ENCODE results near the gene KIAA0232. TPM values are rescaled to one million over a fixed set of nuclear protein-coding genes. Genes with fewer than 3 reads are reported as not detected.

The KIAA0232 gene
- total and polyA plus RNA-seq, 5 donors from 2014 or later: 5.6 to 25.3 (median 13.5) TPM

DNA sequence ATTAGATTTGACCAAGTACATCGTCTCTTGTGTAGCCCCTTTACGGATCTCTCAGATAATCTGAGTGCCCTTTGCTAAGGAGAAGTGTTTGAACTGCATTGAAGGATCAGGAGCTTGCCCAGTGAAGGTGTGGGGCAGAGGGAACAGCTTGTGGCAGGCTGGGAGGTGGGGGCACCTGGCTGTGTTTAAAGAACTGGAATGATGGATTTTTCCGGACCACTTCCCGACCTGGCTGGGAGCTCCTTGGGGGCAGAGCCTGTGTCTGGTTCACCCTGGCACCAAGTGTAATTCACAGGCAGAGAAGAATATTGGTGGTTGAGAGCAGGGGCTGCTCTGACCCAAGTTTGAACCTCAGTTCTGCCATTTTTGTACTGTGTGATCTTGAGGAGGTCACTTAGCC lies 145.6 kb downstream of the KIAA0232 start:
- Mint-ChIP-seq H3K36me3 (peaks cover 58% of the 10 kb centered on the region), H3K4me1 (peaks cover 26 to 81% (median 65%) of the 10 kb centered on the region in 4 donors)

DNA sequence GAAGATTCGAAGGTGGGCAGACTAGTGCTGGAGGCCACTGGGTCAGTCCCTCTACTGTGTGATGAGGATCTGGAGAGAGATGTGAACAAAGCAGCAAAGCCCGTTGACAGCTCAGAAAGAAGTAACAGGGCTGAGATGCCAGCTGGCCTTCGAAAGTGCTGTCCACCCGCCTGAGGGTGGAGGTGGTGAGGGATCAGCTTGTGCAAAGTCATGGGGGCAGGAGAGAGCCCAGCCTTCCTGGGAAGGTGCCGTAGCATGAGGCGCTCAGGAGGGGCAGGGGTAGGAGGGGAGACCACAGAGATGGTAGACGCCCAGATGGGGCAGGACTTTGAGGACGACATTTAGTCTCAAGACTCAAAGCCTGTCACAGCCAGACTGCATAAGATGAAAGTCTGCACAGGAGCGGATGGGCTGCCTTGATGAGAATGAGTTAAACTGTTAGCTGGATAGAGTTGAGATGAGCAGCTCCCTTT lies 146.8 kb downstream of the KIAA0232 start:
- Histone ChIP-seq H3K27me3 (ENCODE audit: control insufficient read depth, insufficient read depth, low read length) (no peaks in the 10 kb centered on the region), H3K4me1 (ENCODE audit: control insufficient read depth, insufficient read depth, low read length, poor library complexity, severe bottlenecking) (peaks cover 51% of the 10 kb centered on the region), H3K27ac (ENCODE audit: insufficient read depth, low read length, poor library complexity, severe bottlenecking) (no peak overlapping the region), H3K4me3 (ENCODE audit: low read depth, low read length) (no peak overlapping the region), H3K9me3 (ENCODE audit: control insufficient read depth in 2 of 2, low read length in 2 of 2) (no peaks in the 10 kb centered on the region), H3K36me3 (ENCODE audit: control insufficient read depth, insufficient read depth, low read length) (peaks cover 11% of the 10 kb centered on the region)
- Mint-ChIP-seq H3K27ac (peak overlapping the region; percentile 88 to 96 (median 94)), H3K9me3 (no peaks in the 10 kb centered on the region), H3K4me1 (peaks cover 26 to 84% (median 69%) of the 10 kb centered on the region in 4 donors), H3K36me3 (peaks cover 57% of the 10 kb centered on the region), H3K4me3 (peak overlapping the region in 3 of 4 donors; percentile 0 to 32 (median 17)), H3K27me3 (no peaks in the 10 kb centered on the region)
- DNase-seq (no peak), ATAC-seq (ENCODE audit: low read depth in 2 of 2) (no peak)

More for the DNA sequence above, 145.6 kb downstream of the KIAA0232 start:
- ATAC-seq (ENCODE audit: low read depth in 2 of 2) (no peak), DNase-seq (no peak)
- peaks cover 52% of the 10 kb centered on the region for H3K4me1 ChIP-seq (ENCODE audit: control insufficient read depth, insufficient read depth, low read length, poor library complexity, severe bottlenecking)
- H3K27me3 Mint-ChIP-seq: no peaks in the 10 kb centered on the region
- peaks cover 21% of the 10 kb centered on the region for H3K36me3 ChIP-seq (ENCODE audit: control insufficient read depth, insufficient read depth, low read length)
- peak overlapping the region; percentile 88 to 96 (median 94) for H3K27ac Mint-ChIP-seq
- no peaks in the 10 kb centered on the region for H3K9me3 Mint-ChIP-seq
- peak overlapping the region in 2 of 4 donors; percentile 26 to 85 for H3K4me3 Mint-ChIP-seq
- peak overlapping the region; percentile 77 for H3K4me3 ChIP-seq (ENCODE audit: low read depth, low read length)
- no peak overlapping the region for H3K27ac ChIP-seq (ENCODE audit: insufficient read depth, low read length, poor library complexity, severe bottlenecking)
- no peaks in the 10 kb centered on the region for H3K9me3 ChIP-seq (ENCODE audit: control insufficient read depth in 2 of 2, low read length in 2 of 2)
- H3K27me3 ChIP-seq (ENCODE audit: control insufficient read depth, insufficient read depth, low read length): no peaks in the 10 kb centered on the region

DNA sequence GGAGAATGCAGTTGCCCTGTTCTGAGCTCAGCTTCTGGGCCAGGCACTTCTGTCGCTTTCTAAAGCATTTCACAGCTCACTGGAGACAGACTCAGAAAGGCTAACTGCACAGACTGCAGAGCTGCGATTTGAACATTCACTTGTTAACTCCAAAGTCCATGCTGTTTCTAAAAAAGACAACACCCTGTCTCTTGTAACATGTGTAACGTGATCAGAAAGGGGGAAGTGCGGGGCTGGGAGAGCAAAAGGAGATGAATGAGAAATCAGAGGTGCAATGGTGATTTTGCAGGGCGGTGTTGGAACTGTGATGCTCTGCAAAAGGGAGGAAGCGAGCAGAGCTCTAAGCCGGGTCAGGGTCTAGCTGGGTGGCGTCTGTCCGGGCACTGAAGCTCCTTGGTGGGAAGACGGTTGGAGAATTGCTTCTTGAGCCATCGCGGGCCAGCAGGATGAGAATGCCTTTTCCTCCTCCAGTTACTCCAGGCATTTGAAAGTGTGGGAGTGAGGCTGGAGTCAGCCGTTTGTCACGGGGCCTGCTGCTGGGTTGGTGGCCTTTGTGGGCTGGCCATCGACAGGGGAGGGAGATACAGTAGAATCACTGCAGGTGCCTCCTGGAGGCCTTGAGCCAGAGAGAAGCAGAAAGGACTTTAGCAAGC lies 147.4 kb downstream of the KIAA0232 start:
- H3K36me3 Mint-ChIP-seq: peaks cover 52% of the 10 kb centered on the region

DNA sequence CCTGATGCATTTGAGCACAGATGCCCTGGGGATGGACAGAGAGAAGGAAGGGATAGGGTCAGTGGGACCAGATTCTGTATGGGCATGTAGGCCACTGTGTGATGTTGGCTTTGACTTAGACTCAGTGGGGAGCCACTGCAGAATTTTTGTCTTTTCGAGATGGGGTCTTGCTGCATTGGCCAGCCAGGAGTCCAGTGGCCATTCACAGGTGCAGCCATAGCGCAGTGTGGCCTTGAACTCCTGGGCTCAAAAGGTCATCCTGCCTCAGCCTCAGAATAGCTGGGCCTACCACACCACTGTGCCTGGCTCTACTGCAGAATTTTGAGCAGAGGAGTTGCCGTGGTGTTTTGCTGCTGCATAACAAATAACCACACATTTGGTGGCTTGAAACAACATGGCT lies 149.9 kb downstream of the KIAA0232 start:
- H3K36me3 Mint-ChIP-seq: peaks cover 51% of the 10 kb centered on the region
- H3K36me3 ChIP-seq (ENCODE audit: control insufficient read depth, insufficient read depth, low read length): peaks cover 20% of the 10 kb centered on the region
- peaks cover 23 to 77% (median 55%) of the 10 kb centered on the region in 4 donors for H3K4me1 Mint-ChIP-seq
- no peak overlapping the region for H3K27ac Mint-ChIP-seq
- H3K9me3 ChIP-seq (ENCODE audit: control insufficient read depth in 2 of 2, low read length in 2 of 2): no peaks in the 10 kb centered on the region
- H3K4me3 Mint-ChIP-seq: no peak overlapping the region
- no peaks in the 10 kb centered on the region for H3K27me3 ChIP-seq (ENCODE audit: control insufficient read depth, insufficient read depth, low read length)
- H3K4me3 ChIP-seq (ENCODE audit: low read depth, low read length): no peak overlapping the region
- no peak overlapping the region for H3K27ac ChIP-seq (ENCODE audit: insufficient read depth, low read length, poor library complexity, severe bottlenecking)
- DNase-seq: no peak
- no peak for ATAC-seq (ENCODE audit: low read depth in 2 of 2)
- H3K9me3 Mint-ChIP-seq: no peaks in the 10 kb centered on the region
- H3K27me3 Mint-ChIP-seq: no peaks in the 10 kb centered on the region
- H3K4me1 ChIP-seq (ENCODE audit: control insufficient read depth, insufficient read depth, low read length, poor library complexity, severe bottlenecking): peaks cover 24% of the 10 kb centered on the region

More for the DNA sequence above, 147.4 kb downstream of the KIAA0232 start:
- DNase-seq (no peak), ATAC-seq (ENCODE audit: low read depth in 2 of 2) (no peak)
- H3K4me3 Mint-ChIP-seq: peak overlapping the region in 2 of 4 donors; percentile 54 to 64
- no peaks in the 10 kb centered on the region for H3K9me3 Mint-ChIP-seq
- peak overlapping the region; percentile 76 to 89 (median 88) for H3K27ac Mint-ChIP-seq
- H3K36me3 ChIP-seq (ENCODE audit: control insufficient read depth, insufficient read depth, low read length): peaks cover 8% of the 10 kb centered on the region
- no peaks in the 10 kb centered on the region for H3K27me3 Mint-ChIP-seq
- H3K27me3 ChIP-seq (ENCODE audit: control insufficient read depth, insufficient read depth, low read length): no peaks in the 10 kb centered on the region
- H3K4me1 ChIP-seq (ENCODE audit: control insufficient read depth, insufficient read depth, low read length, poor library complexity, severe bottlenecking): peaks cover 48% of the 10 kb centered on the region
- no peaks in the 10 kb centered on the region for H3K9me3 ChIP-seq (ENCODE audit: control insufficient read depth in 2 of 2, low read length in 2 of 2)
- H3K27ac ChIP-seq (ENCODE audit: insufficient read depth, low read length, poor library complexity, severe bottlenecking): no peak overlapping the region
- no peak overlapping the region for H3K4me3 ChIP-seq (ENCODE audit: low read depth, low read length)
- peaks cover 26 to 83% (median 67%) of the 10 kb centered on the region in 4 donors for H3K4me1 Mint-ChIP-seq

DNA sequence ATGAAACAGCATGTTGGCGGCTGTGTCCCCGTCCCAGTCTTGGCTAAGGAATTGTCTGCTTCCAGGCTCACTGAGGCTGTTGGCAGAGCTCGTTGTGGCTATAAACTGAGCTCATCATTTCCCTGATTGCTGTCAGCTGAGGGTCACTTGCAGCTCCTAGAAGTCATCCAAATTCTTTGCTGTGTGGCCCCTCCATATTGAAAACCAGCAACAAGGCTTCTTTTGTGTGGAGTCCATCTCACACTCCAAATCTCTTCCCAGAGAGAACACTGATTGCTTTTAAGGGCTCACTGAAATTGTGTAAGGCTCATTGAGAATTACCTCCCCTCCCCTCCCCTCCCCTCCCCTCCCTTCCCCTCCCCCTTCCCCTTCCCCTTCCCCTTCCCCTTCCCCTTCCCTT lies 150.4 kb downstream of the KIAA0232 start:
- no peak overlapping the region for H3K27ac ChIP-seq (ENCODE audit: insufficient read depth, low read length, poor library complexity, severe bottlenecking)
- H3K27ac Mint-ChIP-seq: no peak overlapping the region
- H3K9me3 Mint-ChIP-seq: no peaks in the 10 kb centered on the region
- H3K36me3 Mint-ChIP-seq: peaks cover 48% of the 10 kb centered on the region
- no peak overlapping the region for H3K4me3 Mint-ChIP-seq
- ATAC-seq (ENCODE audit: low read depth in 2 of 2) (no peak), DNase-seq (no peak)
- no peaks in the 10 kb centered on the region for H3K27me3 ChIP-seq (ENCODE audit: control insufficient read depth, insufficient read depth, low read length)
- no peak overlapping the region for H3K4me3 ChIP-seq (ENCODE audit: low read depth, low read length)
- H3K4me1 ChIP-seq (ENCODE audit: control insufficient read depth, insufficient read depth, low read length, poor library complexity, severe bottlenecking): peaks cover 19% of the 10 kb centered on the region
- no peaks in the 10 kb centered on the region for H3K27me3 Mint-ChIP-seq
- H3K36me3 ChIP-seq (ENCODE audit: control insufficient read depth, insufficient read depth, low read length): peaks cover 20% of the 10 kb centered on the region
- H3K4me1 Mint-ChIP-seq: peaks cover 18 to 77% (median 54%) of the 10 kb centered on the region in 4 donors
- H3K9me3 ChIP-seq (ENCODE audit: control insufficient read depth in 2 of 2, low read length in 2 of 2): no peaks in the 10 kb centered on the region

Other genes with a start within 250 kb of the KIAA0232 start
- 43.8 TPM for gene MAN2B2, start 207.5 kb upstream of the KIAA0232 start, total RNA-seq
- gene MAN2B2, start 207.5 kb upstream of the KIAA0232 start, polyA plus RNA-seq: 10 to 100 TPM; 15.6 to 26.1 (median 20.1) TPM
- gene MRFAP1, start 142.0 kb upstream of the KIAA0232 start, total RNA-seq: 202 TPM
- 100 to 1,000 TPM; 148 to 188 (median 180) TPM for gene MRFAP1, start 142.0 kb upstream of the KIAA0232 start, polyA plus RNA-seq
- gene S100P, start 88.8 kb upstream of the KIAA0232 start, total RNA-seq: not detected
- gene S100P, start 88.8 kb upstream of the KIAA0232 start, polyA plus RNA-seq: 1 to 10 TPM in 3 of 4 donors, not detected in 1; 1.2 to 4.1 (median 1.5) TPM
- gene MRFAP1L1, start 72.9 kb upstream of the KIAA0232 start, total RNA-seq: 32.6 TPM
- 100 to 1,000 TPM; 139 to 156 (median 150) TPM for gene MRFAP1L1, start 72.9 kb upstream of the KIAA0232 start, polyA plus RNA-seq
- 27.5 TPM for gene BLOC1S4, start 66.6 kb upstream of the KIAA0232 start, total RNA-seq
- gene BLOC1S4, start 66.6 kb upstream of the KIAA0232 start, polyA plus RNA-seq: 100 to 1,000 TPM in 1 of 4 donors, 10 to 100 TPM in 3; 81.1 to 103 (median 94.8) TPM
- 67.7 TPM for gene TBC1D14, start 127.1 kb downstream of the KIAA0232 start, total RNA-seq
- gene TBC1D14, start 127.1 kb downstream of the KIAA0232 start, polyA plus RNA-seq: 10 to 100 TPM; 46.6 to 63.0 (median 52.0) TPM